Stimulated activated CD4-positive, alpha-beta T cell treated with anti-CD3 and anti-CD28 coated beads, Interleukin-15, amount 100 ng/mL, for 1 hour (primary cell): ENCODE data around the gene WNT9A.

ENCODE experiments used
- DNase-seq, 2 donors: peaks; one replicate each; pipeline ENCODE4 v3.0.0-alpha.2; 2020; ENCODE audit warnings: low read depth in 1 of 2, low spot score in 1 of 2

Gene WNT9A

GRCh38 chr1:227942021-227942715, 5.6 kb downstream of the WNT9A start:
- DNase-seq = no peak

- no peak for DNase-seq
These were observed 6.2 kb downstream of the WNT9A start for GRCh38 chr1:227941509-227942020.

GRCh38 chr1:227940791-227941241, 6.9 kb downstream of the WNT9A start:
- DNase-seq = no peak

GRCh38 chr1:227939791-227940771, 7.7 kb downstream of the WNT9A start:
- no peak for DNase-seq

- no peak for DNase-seq
These were observed 8.6 kb downstream of the WNT9A start for GRCh38 chr1:227938911-227939790.

GRCh38 chr1:227938276-227938675, 9.5 kb downstream of the WNT9A start:
- DNase-seq = no peak

GRCh38 chr1:227937838-227938145, 9.9 kb downstream of the WNT9A start:
- no peak for DNase-seq

GRCh38 chr1:227937031-227937837, 10.5 kb downstream of the WNT9A start:
- DNase-seq = no peak

- DNase-seq = no peak
These were observed 11.9 kb downstream of the WNT9A start for GRCh38 chr1:227935826-227936225.

GRCh38 chr1:227934476-227935313, 13.0 kb downstream of the WNT9A start:
- DNase-seq = no peak

- no peak for DNase-seq
These were observed 17.8 kb downstream of the WNT9A start for GRCh38 chr1:227929751-227930472.

- DNase-seq = no peak
These were observed 18.8 kb downstream of the WNT9A start for GRCh38 chr1:227928811-227929375.

- DNase-seq = no peak
These were observed 19.6 kb downstream of the WNT9A start for GRCh38 chr1:227927971-227928741.

GRCh38 chr1:227926896-227927885, 20.5 kb downstream of the WNT9A start:
- no peak for DNase-seq

- no peak for DNase-seq
These were observed 21.4 kb downstream of the WNT9A start for GRCh38 chr1:227926216-227926791.

GRCh38 chr1:227925582-227926198, 22.0 kb downstream of the WNT9A start:
- no peak for DNase-seq
